NCI-H345 (cell line): Measurements from ENCODE around the gene TTYH3.
"Not testable (repeated sequence)": the region's sequence is repeated elsewhere in the genome, so short reads cannot be mapped to it uniquely, and the experiment has no call there.

Source experiments
- DNase-seq: peaks from one replicate; lab custom pipeline; 2025; lab: John Stamatoyannopoulos, UW

TTYH3 gene

DNA sequence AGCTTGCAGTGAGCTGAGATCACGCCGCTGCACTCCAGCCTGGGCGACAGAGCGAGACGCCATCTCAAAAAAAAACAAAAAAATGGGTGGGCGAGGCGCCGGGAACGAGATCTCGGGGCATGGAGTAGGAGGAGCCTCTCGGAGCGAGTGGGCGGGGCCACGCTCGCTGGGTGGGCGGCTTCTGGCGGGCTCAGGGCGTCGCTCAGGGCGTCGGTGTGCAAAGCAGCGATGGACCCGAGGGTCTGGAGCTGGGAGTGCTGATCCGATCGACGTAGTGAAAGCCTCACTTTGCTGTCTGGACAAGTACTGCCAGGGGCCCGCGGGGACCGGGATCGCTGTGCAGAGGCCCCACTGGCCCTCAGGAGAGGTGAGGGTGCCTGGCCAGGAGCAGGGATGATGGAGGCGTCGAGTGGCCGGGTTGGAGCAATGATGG is 33.6 kb downstream of the TTYH3 start:
- peak; percentile 31 for DNase-seq

DNA sequence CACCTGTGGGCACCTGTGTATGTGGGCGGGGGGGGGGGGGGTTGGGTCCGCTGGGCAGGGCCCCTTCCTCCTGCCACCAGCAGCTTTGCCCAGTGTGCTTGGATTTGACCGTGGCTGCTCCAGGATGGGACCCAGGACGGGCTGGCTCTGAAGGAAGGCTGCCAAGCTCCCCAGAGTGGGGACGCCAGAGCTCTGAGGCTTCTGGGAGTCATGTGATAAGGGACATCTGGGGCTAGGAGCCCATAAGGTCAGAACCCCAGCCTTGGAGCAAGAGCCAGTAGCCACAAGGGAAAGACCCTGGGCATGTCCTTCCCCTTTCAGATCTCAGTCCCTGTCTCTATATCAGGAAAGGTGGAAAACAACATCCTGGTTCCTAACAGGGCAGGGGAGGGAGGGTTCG is 34.4 kb downstream of the TTYH3 start:
- DNase-seq: no peak

DNA sequence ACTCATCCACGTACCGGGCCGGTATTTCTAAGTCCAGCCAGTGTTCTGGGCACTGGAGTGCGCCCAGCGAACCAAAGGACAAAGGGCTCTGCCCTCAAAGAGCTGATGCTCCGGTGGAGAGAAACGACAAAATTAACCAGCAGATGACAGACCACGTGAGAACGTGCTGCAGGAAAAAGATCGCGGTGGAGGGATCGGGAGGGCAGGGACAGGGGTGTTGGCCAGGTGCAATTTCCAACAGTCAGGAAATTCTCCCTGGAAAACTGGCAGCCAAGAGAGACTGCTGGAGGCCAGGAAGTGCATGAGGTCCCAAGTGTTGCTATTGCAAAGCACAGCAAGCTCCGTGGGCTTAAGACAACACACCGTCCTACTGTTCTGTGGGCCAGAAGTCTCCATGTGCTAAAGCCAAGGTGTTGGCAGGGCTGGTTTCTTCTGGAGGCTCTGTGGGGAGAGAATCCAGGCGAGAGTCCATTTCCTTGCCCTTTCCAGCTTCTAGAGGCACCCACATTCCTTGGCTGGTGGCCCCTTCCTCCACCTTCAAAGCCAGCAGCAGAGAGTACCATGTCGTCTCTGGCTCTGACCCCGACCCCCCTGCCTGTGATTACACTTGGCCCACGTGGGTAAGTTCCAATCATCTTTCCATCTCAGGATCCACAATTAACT is 34.9 kb downstream of the TTYH3 start:
- DNase-seq: no peak

DNA sequence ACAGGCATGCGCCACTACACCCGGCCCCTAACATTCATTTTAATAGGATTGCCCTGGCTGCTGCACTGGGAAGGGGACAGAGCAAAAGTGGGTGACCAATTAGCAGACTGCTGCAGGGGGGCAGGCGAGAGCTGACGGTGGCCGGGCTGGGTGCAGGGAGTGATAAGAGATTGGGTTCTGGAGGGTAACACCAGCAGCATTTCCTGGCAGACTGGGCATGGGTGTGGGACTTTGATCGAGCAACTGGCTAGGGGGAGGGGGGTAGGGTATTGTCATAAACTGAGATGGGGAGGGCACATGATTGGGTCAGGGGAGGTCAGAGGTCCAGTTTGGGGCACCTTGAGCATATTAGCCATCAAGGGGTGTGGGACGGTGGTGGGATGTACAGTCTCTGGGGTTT is 36.1 kb downstream of the TTYH3 start:
- no peak for DNase-seq

DNA sequence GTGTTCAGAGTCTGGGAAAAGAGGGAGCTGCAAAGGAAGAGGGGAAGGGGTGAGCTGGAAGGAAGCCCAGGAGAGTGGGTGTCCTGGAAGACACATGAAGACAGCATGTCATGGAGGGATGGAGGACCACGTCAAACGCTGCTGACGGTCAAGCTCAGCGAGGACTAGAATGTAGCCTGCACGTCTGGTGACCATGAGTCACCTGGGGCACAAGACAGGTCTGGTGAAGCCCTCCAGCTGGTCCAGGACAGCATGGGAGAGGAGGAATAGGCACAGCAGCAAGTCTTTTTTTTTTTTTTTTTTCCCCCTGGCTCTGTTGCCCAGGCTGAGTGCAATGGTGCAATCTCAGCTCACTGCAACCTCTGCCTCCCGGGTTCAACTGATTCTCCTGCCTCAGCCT is 36.6 kb downstream of the TTYH3 start:
- DNase-seq: no peak

DNA sequence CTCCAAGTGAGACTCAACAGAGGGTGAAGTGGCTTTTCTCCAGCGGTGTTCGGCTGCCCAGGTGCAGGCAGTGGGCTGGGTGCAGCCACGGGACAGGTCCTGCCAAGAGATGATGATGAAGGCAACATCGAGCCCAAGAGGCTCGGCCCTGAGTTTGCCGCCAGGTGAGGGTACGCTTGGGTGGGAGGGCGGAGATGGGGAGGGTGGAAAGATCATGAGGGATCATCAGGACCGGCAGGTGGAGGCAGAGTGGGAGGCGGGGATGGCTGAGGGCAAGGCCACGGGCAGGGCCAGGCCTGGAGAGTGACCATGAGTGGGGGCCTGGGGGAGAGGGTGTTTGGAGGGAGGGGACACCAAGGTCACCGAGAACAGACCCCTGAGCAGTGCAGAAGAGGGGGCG is 38.4 kb downstream of the TTYH3 start:
- no peak for DNase-seq

DNA sequence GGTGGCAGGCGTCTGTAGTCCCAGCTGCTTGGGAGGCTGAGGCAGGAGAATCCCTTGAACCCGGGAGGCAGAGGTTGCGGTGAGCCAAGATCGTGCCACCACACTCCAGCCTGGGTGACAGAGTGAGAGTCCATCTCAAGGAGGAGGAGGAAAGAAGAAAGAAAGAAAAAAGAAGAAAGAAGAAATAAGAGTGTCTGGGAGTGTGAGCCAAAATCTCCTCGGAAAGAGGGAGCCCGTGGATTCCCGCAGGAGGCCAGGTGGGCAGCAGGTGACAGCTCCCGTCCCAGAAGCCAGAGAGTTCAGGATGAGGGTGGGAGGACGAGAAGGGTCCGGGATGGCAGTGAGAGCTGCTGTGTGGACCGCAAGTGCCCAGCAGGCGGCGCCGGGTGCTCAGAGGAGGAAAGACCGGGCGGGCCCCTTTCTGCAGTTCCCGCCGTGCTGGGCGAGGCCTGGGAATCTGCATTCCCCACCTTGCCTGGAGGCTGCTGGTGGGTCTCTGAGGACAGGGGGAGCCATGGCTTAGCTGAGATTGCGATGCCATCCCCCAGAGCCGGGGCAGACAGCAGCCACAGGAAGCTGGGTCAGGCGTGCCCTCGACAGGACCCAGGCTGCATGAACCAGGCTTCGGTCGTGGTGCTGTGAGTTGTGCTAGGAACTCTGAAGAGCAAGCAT is 39.1 kb downstream of the TTYH3 start:
- DNase-seq: peak; percentile 69

DNA sequence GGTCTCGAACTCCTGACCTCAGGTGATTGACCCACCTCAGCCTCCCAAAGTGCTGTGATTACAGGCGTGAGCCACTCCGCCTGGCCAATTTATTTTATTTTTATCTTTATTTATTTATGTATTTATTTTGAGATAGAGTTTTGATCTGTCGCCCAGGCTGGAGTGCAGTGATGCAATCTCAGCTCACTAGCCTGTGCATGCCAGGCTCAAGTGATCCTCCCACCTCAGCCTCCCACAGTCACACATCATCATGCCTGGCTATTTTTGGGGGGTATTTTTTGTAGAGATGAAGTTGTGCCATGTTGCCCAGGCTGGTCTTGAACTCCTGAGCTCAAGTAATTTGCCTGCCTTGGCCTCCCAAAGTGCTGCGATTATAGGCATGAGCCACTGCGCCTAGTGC is 41.4 kb downstream of the TTYH3 start:
- DNase-seq: not testable (repeated sequence)

DNA sequence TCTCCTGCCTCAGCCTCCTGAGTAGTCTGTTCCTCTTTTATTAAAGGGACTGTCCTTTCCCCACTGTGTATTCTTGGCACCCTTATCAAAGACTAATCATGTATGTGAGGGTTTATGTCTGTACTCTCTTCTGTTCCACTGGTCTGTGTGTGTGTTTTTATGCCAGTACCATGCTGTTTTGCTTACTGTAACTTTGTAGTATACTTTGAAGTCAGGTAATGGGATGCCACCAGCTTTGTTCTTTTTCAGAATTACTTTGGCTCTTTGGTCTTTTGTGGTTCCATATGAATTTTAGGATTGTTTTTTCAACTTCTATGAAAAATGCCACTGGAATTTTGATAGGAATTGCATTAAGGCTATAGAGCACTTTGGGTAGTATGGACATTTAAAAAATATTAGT is 42.1 kb downstream of the TTYH3 start:
- DNase-seq: no peak

DNA sequence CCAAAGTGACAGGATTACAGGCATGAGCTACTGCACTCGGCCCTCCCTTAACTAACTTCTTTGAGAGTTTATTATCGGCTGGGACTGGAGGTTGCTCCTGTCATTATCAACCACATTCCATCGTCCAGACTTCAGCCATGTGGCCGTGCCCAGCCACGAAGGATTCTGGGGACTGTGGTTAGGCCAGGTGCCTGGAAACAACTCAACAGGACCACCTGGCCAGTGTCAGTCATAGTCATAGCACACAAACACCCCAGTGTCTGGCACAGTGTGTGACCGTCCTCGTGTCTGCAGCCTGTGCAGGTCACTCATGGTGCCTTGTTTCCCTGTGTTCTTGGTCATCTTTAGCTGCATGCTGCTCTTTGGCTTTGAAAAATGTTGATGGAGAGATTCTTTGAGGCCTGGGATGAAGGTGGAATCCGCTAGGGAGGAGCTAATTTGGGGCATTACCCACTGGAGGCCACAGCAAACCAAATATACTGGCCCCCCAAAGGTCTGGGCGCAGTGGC is 43.5 kb downstream of the TTYH3 start:
- no peak for DNase-seq

DNA sequence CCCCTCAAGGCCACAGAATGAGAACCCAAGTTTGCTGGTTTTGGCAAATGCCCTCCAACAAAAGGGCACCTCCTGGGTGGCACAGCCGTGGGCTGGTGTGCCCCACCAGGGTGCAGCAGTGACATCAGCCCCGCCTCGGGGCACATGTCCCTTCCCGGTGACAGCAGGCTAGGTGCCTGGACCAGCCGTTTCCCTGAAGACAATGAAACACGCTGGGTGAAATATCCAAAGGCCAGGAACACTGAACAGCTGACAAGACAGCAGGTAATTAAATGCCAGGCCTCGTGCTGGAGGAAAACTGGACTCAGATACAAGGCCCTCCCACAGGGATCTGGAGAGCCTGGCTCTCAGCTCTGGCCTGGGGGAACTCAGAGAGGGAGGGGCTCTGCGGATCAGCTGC is 44.8 kb downstream of the TTYH3 start:
- DNase-seq: peak; percentile 81

DNA sequence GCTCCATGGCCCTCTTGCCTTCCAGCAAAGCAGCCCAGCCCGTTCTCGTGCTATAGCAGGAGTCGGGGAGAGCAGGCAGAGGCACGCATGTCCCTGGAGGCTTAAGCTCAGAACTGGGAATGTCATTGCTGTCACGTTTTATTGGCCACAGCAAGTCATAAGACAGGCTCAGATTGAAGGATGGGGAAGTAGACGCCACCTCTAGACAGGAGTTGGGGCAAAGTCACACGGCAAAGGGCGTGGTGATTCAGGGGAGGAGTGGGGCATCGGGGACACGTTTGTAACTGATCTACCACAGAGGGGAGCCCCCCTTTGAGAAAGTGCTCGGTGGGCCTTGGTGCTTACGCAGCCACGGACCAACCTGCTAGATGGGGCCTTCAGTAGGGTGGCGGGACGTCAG is 46.7 kb downstream of the TTYH3 start:
- not testable (repeated sequence) for DNase-seq

DNA sequence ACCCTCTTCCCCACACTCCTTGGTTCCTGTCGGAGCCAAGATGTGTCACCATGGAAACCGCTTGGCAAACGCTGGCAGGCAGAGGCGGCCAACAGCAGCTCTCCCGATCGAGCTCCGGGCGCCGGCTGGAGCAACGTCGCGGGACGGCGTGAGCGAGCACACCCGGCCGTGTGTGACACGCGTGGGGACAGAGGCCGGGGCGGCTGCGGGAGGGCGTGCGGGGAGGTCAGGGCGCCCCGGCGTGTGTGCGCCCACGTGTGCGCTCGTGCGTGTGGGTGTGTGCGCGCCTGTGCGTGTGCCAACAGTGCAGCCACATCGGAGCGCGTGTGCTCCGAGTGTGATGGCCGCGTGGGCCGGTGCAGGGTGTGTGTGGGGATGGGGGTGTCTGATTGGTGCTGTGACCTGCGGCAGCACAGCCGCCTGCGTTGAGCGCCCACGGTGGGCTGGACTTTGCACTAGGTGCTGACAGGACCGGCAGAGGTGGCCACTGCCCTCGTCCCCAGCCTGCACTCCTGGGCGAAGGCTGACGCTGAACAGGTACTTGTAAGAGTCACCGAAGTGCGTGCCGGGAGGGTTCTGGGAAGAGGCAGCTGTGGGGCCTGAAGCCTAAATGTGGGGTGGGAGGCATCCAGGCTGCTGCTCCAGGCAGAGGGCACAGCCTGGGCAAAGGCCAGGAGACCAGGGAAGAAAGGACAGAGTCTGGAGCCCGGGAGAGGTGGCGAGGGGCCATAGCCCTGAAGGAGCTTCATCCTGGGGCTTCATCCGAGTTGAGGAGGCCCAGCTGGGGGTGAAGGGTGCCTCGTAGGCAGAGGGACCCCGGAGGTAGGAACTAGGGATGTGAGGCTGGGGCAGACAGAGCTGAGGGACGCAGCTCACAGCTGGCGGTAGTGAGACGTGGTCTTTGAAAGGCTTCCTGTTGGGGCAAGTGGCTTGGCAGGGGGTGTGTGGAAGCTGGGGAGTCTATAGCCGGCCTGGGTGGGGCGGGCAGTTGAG is 47.6 kb downstream of the TTYH3 start:
- not testable (repeated sequence) for DNase-seq

DNA sequence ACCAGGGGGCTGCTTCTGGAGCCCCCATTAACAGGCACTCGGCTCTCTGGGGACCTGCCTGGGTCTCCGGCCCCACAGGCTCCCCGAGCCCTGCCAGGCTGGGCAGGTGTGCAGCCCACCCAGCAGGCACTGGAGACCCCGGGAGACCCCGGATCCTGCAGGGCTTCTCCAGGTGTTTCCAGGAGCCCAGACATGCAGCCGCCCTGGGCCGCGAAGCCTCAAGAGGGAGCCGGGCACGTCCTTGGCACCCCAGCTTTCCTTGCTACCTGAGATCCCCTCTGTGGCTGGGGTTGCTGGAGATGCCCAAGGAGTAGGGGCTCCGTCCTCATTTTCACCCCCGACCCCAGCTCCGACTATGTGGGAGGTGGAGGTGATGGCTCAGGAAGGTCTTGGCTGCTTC is 48.5 kb downstream of the TTYH3 start:
- DNase-seq: no peak

DNA sequence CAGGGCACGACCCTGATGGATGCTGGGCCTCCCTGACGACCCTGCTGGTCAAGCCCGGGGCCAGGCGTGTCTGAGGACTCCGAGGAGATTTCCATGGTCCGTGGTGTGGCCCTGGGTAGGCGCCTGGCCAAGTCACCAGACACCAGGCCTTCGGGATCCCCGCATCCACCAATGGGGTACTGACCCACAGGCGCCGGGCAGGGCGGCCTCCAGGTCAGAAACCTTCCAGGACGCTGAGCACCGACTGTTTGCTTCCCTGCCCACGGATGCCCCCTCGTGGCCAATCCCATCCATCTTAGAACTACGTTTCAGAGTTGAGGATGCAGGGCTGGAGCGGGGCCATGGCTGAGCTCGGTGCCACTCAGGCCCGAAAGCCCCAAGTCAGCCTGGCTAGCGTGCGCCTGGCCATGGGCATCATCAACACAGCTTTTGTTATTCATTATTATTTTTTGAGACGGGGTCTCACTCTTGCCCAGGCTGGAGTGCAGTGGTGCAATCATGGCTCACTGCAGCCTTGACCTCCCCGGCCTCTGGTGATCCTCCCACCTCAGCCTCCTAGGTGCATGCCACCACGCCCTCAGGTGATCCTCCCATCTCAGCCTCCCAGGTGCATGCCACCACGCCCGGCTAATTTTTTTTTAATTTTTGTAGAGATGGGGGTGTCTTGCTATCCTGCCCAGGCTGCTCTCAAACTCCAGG is 49.2 kb downstream of the TTYH3 start:
- DNase-seq: no peak

DNA sequence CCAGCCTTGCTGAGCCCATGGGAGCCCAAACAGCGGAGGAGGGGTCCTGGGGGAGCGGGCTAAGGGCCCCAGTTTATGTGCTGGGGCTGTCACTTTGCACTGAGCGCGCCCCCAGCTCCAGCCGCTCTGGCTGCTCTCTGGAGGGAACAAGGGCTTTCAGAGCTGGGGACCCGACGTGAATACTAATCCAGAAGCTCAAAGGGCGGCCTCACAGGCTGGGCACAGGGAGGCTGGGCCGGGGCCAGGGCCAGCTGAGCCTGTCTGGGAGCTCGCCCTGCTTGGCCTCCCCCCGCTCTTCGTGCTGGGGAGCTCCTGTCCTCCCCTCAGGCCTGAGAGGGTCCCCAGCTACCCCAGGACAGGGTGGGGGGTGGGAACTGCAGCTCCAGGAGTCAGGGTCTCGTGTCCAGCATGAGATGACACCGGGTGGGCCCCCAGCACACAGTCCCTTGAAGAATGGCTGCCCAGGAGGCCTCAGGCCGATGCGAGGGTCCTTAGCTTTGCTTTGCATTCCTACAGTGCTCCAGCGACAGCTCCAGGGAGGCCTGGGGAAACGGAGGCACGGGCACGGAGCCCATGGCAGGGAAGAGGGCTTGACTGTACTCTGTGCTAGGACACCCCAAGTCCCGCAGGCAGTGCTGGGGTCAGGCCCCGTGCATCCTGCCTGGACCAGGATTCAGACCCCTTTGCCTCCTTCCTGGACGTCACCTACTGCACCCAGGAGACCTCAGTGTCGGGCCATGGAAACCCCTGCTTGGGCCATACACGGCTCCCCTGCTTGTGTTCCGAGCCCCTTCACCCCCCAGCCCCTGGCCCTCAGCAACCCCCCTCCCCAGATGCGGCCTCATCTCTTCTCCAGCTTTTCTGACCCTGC is 50.4 kb downstream of the TTYH3 start:
- DNase-seq: no peak

DNA sequence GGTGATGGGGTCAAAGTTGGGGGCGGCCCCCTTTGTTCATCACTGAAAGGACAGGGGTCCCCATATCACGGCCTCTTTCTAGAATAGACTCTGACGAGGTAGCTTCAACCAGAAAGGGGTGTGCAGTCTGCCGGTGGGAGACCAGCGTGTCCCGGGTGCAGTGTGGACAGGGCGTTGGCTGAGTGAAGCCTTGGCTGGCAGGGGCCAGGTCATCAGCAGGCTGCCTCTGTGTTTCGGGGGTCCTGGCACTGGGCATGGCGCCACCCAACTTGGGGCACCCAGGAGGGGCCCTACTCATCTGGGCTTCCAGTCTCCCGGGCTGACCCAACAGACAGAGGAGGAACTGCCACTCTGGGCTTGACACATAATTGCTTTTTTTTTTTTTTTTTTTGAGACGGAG is 52.7 kb downstream of the TTYH3 start:
- DNase-seq: no peak

DNA sequence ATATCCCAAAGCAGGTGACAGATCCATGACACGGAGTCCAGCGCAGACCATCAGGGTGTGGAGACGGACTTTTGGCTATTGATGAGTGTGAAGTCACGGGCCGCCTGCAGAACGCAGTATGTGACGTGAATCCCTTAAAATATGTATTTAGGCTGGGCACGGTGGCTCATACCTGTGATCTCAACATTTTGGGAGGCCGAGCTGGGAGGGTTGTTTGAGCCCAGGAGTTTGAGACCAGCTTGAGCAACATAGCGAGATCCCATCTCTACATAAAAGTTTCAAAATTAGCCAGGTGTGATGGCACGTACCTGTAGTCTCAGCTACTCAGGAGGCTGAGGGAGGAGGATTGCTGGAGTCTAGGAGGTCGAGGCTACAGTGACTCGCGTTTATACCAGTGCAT is 54.3 kb downstream of the TTYH3 start:
- DNase-seq: no peak

DNA sequence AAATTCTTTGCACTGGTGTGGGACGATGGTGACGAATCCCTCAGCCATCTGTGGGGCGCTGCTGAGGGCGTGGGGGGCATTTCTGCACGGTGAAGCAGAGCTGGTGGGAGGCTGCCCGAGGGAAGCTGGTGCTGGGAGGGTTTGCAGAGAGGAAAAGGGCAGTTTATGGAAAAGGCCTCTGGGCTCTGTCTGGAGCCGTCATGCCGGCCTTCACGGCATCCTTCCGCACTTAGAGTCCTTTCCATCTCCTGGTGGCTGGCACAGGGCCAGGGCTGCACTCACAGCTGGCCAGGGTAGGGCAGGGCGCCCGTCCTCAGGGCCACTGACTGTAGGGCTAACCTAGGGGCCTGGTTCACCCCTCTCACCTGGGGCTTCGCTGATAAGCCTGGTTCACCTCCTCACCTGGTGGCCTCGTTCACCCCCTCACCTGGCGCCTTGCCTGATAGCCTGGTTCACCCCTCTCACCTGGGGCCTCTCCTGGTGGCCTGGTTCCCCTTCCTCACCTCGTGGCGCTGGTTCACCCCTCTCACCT is 55.6 kb downstream of the TTYH3 start:
- no peak for DNase-seq

DNA sequence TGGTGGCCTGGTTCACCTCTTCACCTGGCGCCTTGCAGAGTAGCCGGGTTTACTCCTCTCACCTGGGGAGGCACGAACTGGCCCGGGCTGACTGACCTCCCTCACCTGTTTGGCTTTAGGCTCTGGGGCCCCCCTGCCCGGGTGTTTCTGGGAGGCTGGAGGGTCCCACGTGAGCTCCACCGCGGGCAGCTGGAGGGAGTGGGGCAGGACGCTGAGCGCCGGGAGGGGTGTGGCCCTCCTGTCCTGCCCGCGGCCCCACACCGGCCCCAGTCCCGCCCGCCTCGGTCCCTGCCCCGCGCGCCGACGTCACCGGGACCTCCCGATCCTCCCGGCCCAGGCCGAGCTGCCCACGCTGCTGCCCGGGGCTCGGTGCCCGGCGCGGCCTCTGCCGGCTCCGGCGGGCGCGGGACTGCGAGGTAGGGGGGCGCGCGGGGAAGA is 56.1 kb downstream of the TTYH3 start, which contains the start of gene AMZ1:
AMZ1 (plus strand) TSS at position 322 of the 438 bp plus-strand sequence. CDS start 12,250 bp downstream, outside the sequence.
- DNase-seq: no peak
